ENCODE results near the gene RAB20. TPM values are rescaled to one million over a fixed set of nuclear protein-coding genes. Genes with fewer than 3 reads are reported as not detected.
A peak's percentile ranks its signal among the peaks of the same experiment; 100 is the strongest.

Gene RAB20
- total RNA-seq, 1 donor from 2014 or later = 2.6 TPM

DNA sequence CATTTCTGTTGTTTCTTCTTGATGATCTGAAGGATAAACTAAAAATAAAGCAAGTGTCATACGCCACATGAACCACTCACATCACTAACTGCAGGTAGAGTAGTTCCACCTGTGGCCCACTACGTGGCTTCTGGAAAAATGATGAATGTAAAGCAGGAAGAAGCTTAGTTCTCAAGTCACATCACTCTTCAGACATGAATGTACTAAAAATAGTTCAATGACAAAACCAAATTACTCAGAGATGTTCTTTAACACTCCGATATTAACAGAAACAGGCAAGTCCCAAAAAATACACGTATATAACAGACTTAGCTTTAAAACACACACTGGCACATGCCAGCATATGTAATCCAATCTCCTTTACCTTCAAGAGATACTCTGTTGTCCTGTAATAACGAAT is 21.6 kb downstream of the RAB20 start:
- H3K79me2 ChIP-seq (ENCODE audit: insufficient read depth, low read length) = no peaks in the 10 kb centered on the region
- Mint-ChIP-seq H3K27me3 (ENCODE audit: low read depth, unreplicated experiment) (no peaks in the 10 kb centered on the region), H3K27ac (ENCODE audit: unreplicated experiment) (no peak overlapping the region), H3K36me3 (ENCODE audit: low read depth, unreplicated experiment) (peaks cover 2% of the 10 kb centered on the region), H3K4me1 (ENCODE audit: low read depth, unreplicated experiment) (peaks cover 2% of the 10 kb centered on the region), H3K4me3 (ENCODE audit: unreplicated experiment) (no peak overlapping the region), H3K9me3 (ENCODE audit: unreplicated experiment) (peaks cover 2% of the 10 kb centered on the region)
- no peaks in the 10 kb centered on the region for H3K27me3 ChIP-seq (ENCODE audit: insufficient read depth, low read length)
- no peak for DNase-seq (ENCODE audit: low read depth)
- H3K27ac ChIP-seq (ENCODE audit: low read depth, low read length) = no peak overlapping the region
- no peak overlapping the region for H3K4me3 ChIP-seq (ENCODE audit: insufficient read depth, low read depth, low read length)
- no peak overlapping the region for H3K9ac ChIP-seq (ENCODE audit: low read length)
- H4K20me1 ChIP-seq (ENCODE audit: insufficient read depth, low read length) = no peaks in the 10 kb centered on the region
- no peak overlapping the region for H3K4me2 ChIP-seq (ENCODE audit: low read length)
- H3K36me3 ChIP-seq (ENCODE audit: insufficient read depth, low read length) = no peaks in the 10 kb centered on the region
- TF ChIP-seq, protein P1, sequence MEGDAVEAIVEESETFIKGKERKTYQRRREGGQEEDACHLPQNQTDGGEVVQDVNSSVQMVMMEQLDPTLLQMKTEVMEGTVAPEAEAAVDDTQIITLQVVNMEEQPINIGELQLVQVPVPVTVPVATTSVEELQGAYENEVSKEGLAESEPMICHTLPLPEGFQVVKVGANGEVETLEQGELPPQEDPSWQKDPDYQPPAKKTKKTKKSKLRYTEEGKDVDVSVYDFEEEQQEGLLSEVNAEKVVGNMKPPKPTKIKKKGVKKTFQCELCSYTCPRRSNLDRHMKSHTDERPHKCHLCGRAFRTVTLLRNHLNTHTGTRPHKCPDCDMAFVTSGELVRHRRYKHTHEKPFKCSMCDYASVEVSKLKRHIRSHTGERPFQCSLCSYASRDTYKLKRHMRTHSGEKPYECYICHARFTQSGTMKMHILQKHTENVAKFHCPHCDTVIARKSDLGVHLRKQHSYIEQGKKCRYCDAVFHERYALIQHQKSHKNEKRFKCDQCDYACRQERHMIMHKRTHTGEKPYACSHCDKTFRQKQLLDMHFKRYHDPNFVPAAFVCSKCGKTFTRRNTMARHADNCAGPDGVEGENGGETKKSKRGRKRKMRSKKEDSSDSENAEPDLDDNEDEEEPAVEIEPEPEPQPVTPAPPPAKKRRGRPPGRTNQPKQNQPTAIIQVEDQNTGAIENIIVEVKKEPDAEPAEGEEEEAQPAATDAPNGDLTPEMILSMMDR (IDR thresholded peaks at IDR 0.05; ENCODE audit: insufficient read depth, low read depth, low read length) = no peak
- no peak for TF ChIP-seq EZH2 (IDR thresholded peaks at IDR 0.05; ENCODE audit: insufficient read depth, low read length)
- peaks cover 3% of the 10 kb centered on the region for H3K9me3 ChIP-seq (ENCODE audit: insufficient read depth, low read depth, low read length)
- H3K4me1 ChIP-seq (ENCODE audit: insufficient read depth, low read length) = no peaks in the 10 kb centered on the region
- peak; percentile 55 for FAIRE-seq
- H2AFZ ChIP-seq (ENCODE audit: low read depth, low read length) = no peak overlapping the region

- Histone ChIP-seq H3K79me2 (ENCODE audit: insufficient read depth, low read length) (no peaks in the 10 kb centered on the region), H3K36me3 (ENCODE audit: insufficient read depth, low read length) (no peaks in the 10 kb centered on the region), H3K4me2 (ENCODE audit: low read length) (no peak overlapping the region), H3K4me3 (ENCODE audit: insufficient read depth, low read depth, low read length) (no peak overlapping the region), H3K9me3 (ENCODE audit: insufficient read depth, low read depth, low read length) (no peaks in the 10 kb centered on the region), H2AFZ (ENCODE audit: low read depth, low read length) (no peak overlapping the region), H3K27me3 (ENCODE audit: insufficient read depth, low read length) (no peaks in the 10 kb centered on the region), H3K27ac (ENCODE audit: low read depth, low read length) (no peak overlapping the region), H3K9ac (ENCODE audit: low read length) (no peak overlapping the region), H4K20me1 (ENCODE audit: insufficient read depth, low read length) (no peaks in the 10 kb centered on the region), H3K4me1 (ENCODE audit: insufficient read depth, low read length) (no peaks in the 10 kb centered on the region)
- Mint-ChIP-seq H3K9me3 (ENCODE audit: unreplicated experiment) (peaks cover 3% of the 10 kb centered on the region), H3K27ac (ENCODE audit: unreplicated experiment) (no peak overlapping the region), H3K27me3 (ENCODE audit: low read depth, unreplicated experiment) (no peaks in the 10 kb centered on the region), H3K4me1 (ENCODE audit: low read depth, unreplicated experiment) (peaks cover 11% of the 10 kb centered on the region), H3K4me3 (ENCODE audit: unreplicated experiment) (no peak overlapping the region), H3K36me3 (ENCODE audit: low read depth, unreplicated experiment) (peaks cover 1% of the 10 kb centered on the region)
- TF ChIP-seq EZH2 (IDR thresholded peaks at IDR 0.05; ENCODE audit: insufficient read depth, low read length) = no peak
- TF ChIP-seq, protein P1 (IDR thresholded peaks at IDR 0.05; ENCODE audit: insufficient read depth, low read depth, low read length) = no peak
- FAIRE-seq (no peak), DNase-seq (ENCODE audit: low read depth) (no peak)
Measured at GRCh38 chr13:110538632-110539031, 22.9 kb downstream of the RAB20 start.

GRCh38 chr13:110536006-110536693 is 25.4 kb downstream of the RAB20 start:
- H3K4me3 Mint-ChIP-seq (ENCODE audit: unreplicated experiment) = no peak overlapping the region
- TF ChIP-seq EZH2 (IDR thresholded peaks at IDR 0.05; ENCODE audit: insufficient read depth, low read length) = no peak
- TF ChIP-seq, protein P1 (IDR thresholded peaks at IDR 0.05; ENCODE audit: insufficient read depth, low read depth, low read length) = no peak
- Histone ChIP-seq H3K27ac (ENCODE audit: low read depth, low read length) (no peak overlapping the region), H4K20me1 (ENCODE audit: insufficient read depth, low read length) (no peaks in the 10 kb centered on the region), H3K4me3 (ENCODE audit: insufficient read depth, low read depth, low read length) (no peak overlapping the region), H3K9ac (ENCODE audit: low read length) (no peak overlapping the region), H3K36me3 (ENCODE audit: insufficient read depth, low read length) (no peaks in the 10 kb centered on the region), H3K4me2 (ENCODE audit: low read length) (no peak overlapping the region), H3K9me3 (ENCODE audit: insufficient read depth, low read depth, low read length) (no peaks in the 10 kb centered on the region), H2AFZ (ENCODE audit: low read depth, low read length) (no peak overlapping the region), H3K4me1 (ENCODE audit: insufficient read depth, low read length) (no peaks in the 10 kb centered on the region), H3K79me2 (ENCODE audit: insufficient read depth, low read length) (no peaks in the 10 kb centered on the region), H3K27me3 (ENCODE audit: insufficient read depth, low read length) (no peaks in the 10 kb centered on the region)
- no peaks in the 10 kb centered on the region for H3K27me3 Mint-ChIP-seq (ENCODE audit: low read depth, unreplicated experiment)
- DNase-seq (ENCODE audit: low read depth) (no peak), FAIRE-seq (no peak)
- H3K27ac Mint-ChIP-seq (ENCODE audit: unreplicated experiment) = no peak overlapping the region
- H3K9me3 Mint-ChIP-seq (ENCODE audit: unreplicated experiment) = peaks cover 3% of the 10 kb centered on the region
- H3K36me3 Mint-ChIP-seq (ENCODE audit: low read depth, unreplicated experiment) = peaks cover 1% of the 10 kb centered on the region
- H3K4me1 Mint-ChIP-seq (ENCODE audit: low read depth, unreplicated experiment) = peaks cover 11% of the 10 kb centered on the region

All from astrocyte (in vitro differentiated cells and primary cell).